Measurements from ENCODE around the gene TRIM17.

- no peak for TF ChIP-seq CTCF (IDR thresholded peaks at IDR 0.05; ENCODE audit: low read depth, low read length)
- TF ChIP-seq EZH2phosphoT487 (IDR thresholded peaks at IDR 0.05; ENCODE audit: low read depth) = no peak
These were observed 20.8 kb upstream of the TRIM17 start for GRCh38 chr1:228437424-228437962.
